Stimulated activated CD8-positive, alpha-beta memory T cell treated with anti-CD3 and anti-CD28 coated beads, Interleukin-2, amount 100 ng/mL, for 48 hours (primary cell): ENCODE data around the gene SLC26A11.
"Not testable (repeated sequence)": the region's sequence is repeated elsewhere in the genome, so short reads cannot be mapped to it uniquely, and the experiment has no call there.

ENCODE experiments used
- DNase-seq, 2 donors: peaks; one replicate each; pipeline ENCODE4 v3.0.0-alpha.2; 2020; ENCODE audit warnings: low read depth in 2 of 2

Gene SLC26A11

DNA sequence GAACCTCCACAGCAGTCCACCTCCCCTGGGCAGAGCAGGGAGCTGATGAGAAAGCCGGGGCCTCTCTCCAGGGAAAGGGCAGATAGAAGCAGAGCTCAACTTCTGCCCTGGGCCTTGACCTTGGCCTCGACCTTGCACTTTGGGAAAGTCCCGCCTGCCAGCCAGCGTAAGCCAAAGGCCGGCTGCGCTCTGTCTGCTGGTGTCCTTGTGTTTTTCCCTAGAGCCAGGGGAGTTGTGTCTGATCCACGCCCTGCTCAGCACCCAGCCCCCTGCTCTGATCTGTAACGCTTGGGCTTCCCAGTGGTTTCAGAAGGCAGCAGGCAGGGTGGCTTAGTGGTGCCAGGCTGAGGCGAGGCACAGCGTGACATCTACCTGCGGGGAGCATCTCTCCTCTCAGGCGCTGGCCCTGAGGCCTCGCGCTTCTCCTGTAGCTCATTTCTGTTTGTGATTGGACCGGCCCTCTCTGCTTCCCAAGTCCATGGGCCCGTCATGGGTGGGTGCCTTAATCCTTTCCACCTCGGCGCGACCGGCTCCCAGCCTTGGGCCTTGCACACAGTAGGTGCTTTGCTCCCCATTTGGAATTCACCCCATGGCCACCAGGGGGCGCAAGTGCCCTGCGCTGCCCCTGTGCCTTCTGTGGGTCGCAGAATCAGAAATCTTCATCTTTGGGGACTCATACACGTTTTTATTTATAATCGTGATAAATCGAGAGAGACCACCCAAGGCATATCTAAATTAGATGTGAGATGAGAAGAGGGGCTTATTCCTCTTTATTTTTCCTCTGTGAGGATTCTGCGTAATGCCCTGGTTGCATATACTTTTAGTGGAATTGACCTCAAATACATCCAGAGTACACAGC lies 24.3 kb upstream of the SLC26A11 start:
- DNase-seq: peak; percentile 23 to 25

DNA sequence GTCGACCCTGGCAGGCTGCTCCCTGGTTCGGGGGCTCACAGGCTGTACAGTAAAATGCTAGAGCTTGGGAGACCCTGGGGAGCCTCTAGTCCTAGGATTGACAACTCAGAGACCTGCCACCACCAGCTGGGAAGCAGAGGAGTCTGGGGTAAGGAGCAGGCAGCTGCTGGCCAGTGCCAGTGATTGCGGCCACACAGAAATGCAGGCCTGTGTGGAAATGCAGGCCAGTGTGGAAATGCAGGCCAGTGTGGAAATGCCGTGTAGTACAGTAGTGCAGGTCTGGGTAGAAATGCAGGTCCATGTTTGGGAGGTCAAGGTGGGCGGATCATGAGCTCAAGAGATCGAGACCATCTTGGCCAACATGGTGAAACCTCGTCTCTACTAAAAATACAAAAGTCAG lies 23.6 kb upstream of the SLC26A11 start:
- DNase-seq: no peak

DNA sequence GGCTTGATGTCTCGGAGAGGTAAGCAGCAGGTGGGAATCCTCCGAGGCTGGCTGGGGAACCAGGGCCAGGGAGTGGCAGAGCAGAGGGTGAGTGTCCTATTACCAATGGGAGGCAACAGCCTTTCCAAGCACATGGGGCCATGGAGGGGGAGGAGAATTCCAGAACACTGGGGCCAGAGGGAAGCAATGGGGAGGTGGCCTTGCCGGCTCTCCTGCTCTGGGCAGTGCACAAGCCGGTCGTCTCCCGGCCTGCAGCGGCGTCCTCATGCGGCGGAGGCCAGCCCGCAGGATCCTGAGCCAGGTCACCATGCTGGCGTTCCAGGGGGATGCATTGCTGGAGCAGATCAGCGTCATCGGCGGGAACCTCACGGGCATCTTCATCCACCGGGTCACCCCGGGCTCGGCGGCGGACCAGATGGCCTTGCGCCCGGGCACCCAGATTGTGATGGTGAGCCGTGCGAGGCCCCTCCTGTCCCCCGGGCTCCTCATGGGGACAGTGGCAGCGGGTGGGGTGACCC lies 22.0 kb upstream of the SLC26A11 start:
- no peak for DNase-seq

DNA sequence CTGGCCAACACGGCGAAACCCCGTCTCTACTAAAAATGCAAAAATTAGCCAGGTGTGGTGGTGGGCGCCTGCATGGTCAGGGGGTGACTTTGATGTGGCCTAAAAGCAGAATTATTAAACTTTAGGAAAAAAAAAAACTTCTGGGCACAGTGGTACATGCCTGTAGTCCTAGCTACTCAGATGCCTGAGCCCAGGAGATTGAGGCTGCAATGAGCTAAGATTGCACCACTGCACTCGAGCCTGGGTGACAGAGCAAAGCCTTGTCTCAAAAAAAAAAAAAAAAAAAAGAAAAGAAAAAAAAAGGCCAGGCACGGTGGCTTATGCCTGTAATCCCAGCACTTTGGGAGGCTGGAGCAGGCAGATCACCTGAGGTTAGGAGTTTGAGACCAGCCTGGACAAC lies 20.9 kb upstream of the SLC26A11 start:
- not testable (repeated sequence) for DNase-seq

DNA sequence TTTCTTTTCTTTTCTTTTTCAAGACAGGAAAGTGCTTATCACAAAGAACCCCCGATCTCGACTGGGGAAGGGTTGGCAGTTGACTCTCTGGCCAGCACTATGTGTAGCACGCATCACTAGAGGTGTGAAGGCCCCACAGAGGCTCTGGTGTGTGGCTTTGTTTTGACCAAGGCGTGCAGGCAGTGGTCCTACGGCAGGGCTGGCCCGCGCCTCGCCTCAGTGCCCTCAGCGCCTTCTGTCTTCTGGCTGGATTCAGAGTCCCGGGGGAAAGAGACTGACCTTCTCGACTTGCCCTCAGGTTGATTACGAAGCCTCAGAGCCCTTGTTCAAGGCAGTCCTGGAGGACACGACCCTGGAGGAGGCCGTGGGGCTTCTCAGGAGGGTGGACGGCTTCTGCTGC lies 18.8 kb upstream of the SLC26A11 start:
- DNase-seq: no peak

DNA sequence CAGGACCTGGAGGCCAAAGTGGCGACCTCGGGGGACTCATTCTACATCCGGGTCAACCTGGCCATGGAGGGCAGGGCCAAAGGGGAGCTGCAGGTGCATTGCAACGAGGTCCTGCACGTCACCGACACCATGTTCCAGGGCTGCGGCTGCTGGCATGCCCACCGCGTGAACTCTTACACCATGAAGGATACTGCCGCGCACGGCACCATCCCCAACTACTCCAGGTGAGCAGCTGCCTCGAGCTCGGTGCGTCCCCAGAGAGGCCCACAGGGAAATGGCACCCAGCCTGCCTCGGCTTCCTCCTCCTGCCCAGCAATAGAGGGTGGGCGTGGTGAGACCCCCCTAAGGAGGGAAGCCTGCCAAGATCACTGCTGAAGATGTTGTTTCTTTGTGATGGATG lies 18.0 kb upstream of the SLC26A11 start:
- DNase-seq: no peak

DNA sequence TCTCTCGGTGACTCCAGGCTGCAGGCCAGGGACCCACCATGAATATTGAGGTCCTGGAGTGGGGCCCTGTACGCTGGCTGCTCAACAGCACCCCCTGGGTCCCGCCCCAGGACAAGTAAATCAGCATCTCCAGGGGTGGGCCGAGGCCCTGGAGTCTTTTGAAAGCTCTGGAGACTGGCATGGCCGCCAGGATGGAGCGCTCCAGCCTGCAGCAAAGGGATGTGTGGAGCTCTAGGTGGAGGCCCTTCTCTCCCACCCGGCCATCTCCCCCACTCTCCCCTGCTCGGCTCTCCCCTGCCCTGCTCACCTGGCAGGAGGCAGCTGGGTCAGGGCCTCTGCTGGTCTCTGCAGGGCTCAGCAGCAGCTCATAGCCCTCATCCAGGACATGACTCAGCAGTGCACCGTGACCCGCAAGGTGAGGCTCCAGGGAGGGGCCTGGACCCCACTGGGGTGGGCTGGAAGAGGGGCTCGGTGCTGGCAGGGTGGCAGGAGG lies 16.7 kb upstream of the SLC26A11 start:
- no peak for DNase-seq

DNA sequence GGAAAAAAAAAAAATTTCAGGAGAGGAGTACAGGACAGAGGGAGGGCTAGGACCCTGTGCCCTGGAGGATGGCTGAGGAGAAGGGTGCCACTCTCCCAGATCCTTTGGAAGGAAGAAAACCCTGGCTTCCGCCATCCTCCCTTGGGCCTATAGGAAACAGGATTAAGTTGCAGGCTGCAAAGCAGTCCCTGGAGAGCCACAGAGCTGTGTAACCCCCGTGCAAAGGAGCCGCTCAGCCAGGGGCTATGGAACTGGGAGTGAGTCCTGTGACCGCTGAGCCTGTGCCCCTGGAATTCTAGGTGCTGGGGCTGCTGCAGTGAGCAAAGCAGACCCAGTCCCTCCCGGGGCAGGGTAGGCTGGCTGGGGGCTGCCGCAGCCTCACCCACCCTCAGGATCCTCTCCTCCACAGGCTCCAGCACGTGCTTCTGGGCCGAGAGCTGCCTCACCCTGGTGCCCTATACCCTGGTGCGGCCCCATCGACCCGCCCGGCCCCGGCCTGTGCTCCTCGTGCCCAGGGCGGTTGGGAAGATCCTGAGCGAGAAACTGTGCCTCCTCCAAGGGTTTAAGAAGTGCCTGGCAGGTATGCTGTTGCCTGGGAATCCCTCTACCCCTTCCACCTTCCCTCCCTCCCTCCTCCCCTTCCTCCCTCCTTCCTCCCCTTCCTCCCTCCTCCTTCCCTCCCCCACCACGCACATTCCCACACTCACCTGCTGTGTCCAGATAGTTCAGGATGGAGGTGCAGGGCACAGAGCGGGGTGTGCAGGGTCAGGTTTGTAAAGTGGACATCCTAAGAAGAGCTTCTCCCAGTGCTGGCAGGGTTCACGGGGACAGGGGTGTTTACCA lies 15.4 kb upstream of the SLC26A11 start:
- no peak for DNase-seq

DNA sequence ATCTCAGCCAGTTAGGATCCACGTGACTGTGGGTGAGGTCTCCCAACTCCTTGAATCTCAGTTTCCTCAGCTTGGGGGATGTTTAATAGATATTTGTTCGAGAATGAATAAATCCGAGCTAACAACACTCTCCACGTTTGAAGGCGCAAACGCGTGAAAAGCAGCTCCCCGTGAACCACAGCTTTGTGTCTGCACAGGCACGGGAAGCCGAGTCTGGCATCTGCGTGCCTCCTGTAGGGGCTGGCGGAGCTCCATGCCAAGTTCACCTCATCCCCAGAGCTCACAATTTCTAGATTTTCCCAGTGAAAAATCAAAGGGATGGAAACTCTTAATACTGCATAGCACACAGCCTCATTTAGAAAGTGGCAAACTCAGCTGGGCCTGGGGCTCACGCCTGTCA lies 14.4 kb upstream of the SLC26A11 start:
- DNase-seq: no peak

DNA sequence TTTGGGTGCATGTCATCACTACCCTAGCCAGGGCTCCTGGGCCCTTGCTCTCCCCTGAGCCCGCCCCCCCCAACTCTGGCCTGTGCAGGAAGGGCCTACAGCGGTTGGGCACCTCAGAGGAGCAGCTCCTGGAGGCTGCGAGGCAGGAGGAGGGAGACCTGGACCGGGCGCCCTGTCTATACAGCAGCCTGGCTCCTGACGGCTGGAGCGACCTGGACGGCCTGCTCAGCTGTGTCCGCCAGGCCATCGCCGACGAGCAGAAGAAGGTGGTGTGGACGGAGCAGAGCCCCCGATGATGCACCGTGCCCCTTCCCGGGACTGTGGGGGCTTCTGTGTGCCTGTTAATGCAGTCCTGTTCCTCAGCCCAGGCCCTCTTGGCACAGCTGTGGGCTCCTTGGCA lies 12.2 kb upstream of the SLC26A11 start:
- no peak for DNase-seq

DNA sequence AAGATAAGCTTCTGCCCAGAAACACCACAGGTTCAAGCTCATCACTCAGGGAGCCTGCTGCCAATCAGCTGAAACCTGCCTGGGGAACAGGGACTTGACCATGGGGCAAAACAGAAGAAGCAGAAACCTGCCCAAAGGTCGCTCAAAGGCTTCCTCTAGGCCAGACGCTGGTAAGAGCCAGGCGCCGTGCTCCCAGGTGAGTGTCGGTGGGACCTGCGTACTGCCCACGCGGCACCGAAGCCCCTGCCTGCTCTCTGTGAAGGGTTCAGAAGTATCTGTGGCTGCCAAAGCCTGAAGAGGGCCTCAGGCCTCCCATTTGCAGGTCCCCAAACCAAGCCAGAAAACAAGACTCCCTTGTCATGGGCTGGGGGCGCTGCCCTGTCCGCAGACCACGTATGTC lies 10.5 kb upstream of the SLC26A11 start:
- no peak for DNase-seq

DNA sequence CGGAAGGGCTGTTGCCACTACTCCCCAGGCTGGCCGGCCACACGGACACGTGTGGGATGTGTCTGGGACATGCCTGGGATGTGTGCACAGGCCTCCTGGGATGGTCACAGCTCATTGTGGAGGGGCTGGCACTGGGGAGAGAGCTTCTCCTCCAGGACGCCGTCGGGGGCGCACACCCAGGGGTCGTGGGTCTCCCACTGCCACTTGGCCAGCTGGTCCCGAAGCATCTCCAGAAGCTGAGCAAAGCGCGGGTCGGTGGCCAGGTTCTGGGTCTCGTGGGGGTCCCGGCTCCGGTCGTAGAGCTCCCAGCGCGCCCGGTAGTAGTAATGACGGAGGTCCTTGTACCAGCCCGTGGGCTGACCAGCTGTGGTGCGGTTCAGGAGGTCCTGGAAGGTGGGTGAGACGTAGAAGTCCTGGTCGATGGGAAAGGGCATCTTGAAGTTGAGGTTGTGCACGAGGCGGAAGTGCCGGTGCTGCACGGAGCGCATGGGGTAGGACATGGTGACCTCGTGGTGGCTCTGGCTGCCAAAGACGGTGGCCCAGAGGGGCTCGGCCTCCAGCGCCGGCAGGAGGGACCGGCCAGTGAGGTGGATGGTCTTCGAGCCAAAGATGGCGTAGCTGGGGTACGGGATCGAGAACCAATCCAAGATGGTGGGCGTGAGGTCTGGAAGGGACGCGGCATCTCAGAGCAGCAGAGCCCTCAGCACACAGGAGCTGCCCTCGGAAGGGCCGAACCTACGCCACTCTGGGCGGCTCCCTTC lies 9.7 kb upstream of the SLC26A11 start:
- DNase-seq: no peak

DNA sequence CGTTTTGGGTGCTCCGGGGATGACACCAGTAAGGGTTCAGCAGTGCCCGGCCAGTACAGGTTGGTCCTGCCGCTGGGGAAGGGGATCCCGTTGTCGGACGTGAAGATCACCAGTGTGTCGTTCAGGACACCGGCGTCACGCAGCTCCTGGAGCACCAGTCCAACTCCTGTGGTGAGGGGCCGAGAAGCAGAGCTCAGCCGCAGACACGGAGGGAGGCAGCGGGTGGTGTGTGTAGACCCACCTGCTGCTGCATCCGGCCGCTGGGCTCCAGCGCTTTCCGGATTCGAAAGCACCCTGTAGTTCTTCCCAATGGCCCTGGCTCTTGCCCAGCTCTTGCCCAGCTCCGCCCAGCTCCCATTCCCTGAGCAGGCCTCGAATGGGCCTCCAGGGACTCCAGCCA lies 8.1 kb upstream of the SLC26A11 start:
- no peak for DNase-seq

DNA sequence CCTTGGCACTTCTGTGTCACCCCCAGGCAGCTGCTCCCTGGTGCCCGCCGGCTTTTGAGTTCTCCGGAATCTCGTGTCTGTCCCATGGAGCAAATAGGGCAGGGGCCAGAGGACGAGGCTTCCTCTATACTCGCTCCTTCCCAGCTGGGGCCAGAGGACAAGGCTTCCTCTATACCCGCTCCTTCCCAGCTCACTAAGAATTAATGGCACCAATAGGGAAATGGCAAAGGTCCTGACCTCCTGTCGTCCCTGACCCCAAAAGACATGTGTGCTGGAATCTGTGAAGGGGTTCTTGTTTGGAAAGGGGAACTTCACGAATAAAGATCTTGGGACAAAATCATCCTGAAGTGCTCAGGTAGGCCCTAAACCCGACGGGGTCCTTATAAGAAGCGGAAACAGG lies 7.7 kb upstream of the SLC26A11 start:
- DNase-seq: no peak

DNA sequence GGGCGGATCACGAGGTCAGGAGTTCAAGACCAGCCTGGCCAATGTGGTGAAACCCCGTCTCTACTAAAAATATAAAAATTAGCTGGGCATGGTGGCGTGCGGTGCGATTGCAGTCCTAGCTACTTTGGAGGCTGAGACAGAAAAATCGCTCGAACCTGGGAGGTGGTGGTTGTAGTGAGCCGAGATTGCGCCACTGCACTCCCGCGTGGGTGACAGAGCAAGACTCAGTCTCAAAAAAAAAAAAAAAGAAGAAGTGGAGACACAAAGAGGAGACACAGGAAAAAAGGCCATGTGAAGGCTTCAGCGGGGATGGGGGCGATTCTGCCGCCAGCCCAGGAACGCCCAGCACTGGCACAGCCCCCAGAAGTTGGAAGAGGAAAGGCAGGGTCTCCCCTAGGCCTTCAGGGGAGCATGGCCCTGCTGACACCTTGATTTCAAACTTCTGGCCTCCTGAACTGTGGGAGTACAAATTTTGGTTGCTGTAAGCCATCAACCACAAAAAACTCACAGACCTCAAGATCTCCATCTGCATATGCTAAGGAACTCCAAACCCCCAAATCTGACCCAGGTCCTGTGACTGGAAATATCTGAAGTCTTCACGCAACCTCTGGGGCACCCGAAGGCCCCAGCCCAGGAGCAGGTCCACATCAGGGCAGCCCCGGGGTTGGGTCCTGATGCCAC lies 7.1 kb upstream of the SLC26A11 start:
- DNase-seq: no peak

DNA sequence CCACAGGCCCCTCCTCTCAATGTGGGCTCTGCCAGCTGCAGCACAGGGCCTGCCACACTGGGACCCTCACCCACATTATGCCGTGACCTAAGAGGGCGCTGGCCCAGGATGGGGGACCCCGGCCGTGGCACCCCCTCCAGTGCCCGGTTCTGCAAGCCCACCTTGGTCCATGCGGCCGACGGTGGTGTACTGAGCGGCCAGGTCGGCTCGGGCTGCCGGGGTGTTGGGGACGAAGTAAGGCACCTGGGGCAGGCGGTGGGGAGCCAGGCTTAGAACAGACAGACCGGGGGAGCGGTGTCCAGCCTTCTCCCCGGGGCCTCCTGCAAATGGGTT lies 6.6 kb upstream of the SLC26A11 start:
- DNase-seq: no peak

DNA sequence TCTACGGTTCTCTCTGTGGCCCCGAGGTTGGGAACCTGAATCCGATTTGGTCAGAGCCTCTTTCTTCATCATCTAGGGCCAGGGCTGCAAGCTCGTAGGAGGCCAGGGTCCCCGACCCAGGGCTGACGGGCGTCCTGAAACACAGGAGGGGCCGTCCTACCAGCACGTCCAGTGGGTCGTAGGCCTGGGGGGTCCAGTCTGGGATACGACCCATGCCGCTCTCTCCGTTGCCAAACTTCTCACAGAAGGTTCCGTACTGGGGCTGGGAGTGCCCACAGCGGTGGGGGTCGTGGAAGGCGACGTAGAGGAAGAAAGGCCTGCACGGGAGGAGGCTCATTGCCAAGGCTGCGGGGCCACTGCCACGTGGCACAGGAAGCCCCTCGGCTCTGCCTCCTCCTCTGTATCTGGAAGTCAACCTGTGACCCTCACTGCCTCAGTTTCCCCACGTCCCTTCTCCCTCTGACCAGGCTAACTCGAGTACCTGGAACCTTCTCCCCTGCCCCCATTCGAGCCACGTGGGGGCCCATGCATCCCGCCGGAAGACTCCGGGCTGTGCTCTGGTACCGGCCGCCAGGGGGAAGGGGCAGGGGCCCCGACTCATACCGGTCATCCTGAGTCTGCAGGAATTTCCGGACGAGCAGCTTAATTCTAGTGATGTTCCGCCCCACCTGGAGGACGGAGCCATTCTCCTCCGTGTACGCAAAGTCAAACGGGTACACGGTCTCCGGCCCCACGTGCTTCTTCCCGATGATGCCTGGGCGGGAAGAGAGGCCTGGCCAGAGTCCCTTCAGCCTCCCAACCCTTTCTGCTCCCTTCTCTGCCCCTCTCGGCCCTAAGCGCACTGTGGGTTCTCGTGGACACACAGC lies 6.0 kb upstream of the SLC26A11 start:
- no peak for DNase-seq

DNA sequence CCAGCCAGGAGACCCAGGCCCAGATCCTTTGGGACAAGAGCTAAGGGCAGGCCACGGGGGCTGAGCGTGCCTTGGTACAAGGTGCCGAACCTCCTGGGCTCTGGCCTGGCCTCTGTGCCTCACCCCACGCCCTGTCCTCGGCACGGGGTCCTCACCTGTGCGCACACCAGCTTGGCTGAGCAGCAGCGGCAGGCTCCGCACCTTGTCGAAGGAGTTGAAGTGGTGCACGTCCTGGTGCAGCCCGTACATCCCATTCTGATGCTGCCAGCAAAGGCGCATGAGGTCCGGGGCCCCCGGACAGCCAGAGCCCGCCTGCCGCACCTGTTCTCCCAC lies 5.4 kb upstream of the SLC26A11 start:
- DNase-seq: no peak

DNA sequence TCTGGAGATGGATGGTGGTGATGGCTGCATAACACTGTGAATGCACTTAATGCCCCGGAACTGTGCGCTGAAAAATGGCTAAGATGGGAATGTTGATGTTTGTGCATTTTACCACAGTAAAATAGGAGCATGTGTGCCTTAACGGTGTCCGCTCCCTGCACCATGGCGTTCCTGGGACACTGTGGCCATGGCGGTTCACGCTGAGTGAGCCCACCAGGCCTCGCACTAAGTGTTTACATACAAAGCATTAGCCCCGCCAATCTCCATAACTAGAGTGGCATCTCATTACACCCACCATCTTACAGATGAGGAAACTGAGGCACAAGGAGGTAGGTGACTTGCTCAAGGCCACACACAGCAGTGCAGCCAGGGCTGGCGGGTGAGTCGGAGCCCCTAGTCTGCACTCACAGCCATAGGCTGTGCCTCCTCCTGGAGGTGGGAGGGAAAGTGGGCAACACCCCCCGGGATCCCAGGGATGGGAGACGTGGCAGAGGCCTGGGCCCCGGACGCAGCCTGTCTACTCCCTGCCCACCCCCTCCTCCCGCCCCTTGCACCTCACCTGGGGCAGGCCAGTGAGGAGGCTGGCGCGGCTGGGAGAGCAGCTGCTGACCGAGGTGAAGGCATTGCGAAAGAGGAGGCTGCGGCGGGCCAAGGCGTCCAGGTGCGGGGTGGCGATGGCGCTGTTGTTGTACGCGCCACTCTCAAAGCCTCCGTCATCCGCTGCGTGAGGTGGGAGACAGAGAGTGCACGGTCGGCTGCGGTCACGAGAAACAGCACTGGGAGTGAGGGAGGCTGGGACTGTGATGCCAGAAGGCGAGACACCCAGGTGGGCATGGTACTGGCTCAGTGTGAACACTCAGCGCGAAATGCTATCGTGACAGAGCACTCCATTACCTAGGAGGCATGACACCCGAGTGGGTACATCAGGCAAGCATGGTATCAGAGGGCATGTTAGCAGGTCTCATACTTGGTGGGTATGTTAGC lies 3.5 kb upstream of the SLC26A11 start:
- no peak for DNase-seq
